Cerebellar nuclear complex (tissue), 1 donor: ENCODE measurements around the gene KRTAP5-1.

Experiments used
- DNase-seq, 2 experiments: peaks; one replicate each; lab custom pipeline; 2025; lab: John Stamatoyannopoulos, UW

Gene KRTAP5-1

GRCh38 chr11:1545432-1545831 lies 39.7 kb downstream of the KRTAP5-1 start:
- DNase-seq, result no peak

- DNase-seq, result no peak
These were observed 40.5 kb downstream of the KRTAP5-1 start for GRCh38 chr11:1544536-1544935.

- no peak for DNase-seq
These were observed 41.3 kb downstream of the KRTAP5-1 start for GRCh38 chr11:1543606-1544263.

- no peak for DNase-seq
These were observed 42.8 kb downstream of the KRTAP5-1 start for GRCh38 chr11:1542267-1542666.

GRCh38 chr11:1541474-1542204 lies 43.4 kb downstream of the KRTAP5-1 start:
- no peak for DNase-seq

- no peak for DNase-seq
These were observed 45.0 kb downstream of the KRTAP5-1 start for GRCh38 chr11:1540074-1540473.

GRCh38 chr11:1538153-1538552 lies 46.9 kb downstream of the KRTAP5-1 start:
- DNase-seq, result no peak

- no peak for DNase-seq
These were observed 48.8 kb downstream of the KRTAP5-1 start for GRCh38 chr11:1536065-1536843.

GRCh38 chr11:1534682-1535081 lies 50.4 kb downstream of the KRTAP5-1 start:
- no peak for DNase-seq
